HG02973 (cell line): Measurements from ENCODE around the gene RPF1.
"Not testable (repeated sequence)": the region's sequence is repeated elsewhere in the genome, so short reads cannot be mapped to it uniquely, and the experiment has no call there.

Experiments used
- ATAC-seq: cut with Tn5 transposase; IDR thresholded peaks from one replicate; pipeline ENCODE4 v1.9.1; 2021; ENCODE audit warnings: moderate library complexity; ENCODE audit not compliant: unreplicated experiment

RPF1 gene, protein sequence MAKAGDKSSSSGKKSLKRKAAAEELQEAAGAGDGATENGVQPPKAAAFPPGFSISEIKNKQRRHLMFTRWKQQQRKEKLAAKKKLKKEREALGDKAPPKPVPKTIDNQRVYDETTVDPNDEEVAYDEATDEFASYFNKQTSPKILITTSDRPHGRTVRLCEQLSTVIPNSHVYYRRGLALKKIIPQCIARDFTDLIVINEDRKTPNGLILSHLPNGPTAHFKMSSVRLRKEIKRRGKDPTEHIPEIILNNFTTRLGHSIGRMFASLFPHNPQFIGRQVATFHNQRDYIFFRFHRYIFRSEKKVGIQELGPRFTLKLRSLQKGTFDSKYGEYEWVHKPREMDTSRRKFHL

GRCh38 chr1:84478876-84479868 lies at the start of gene RPF1:
Gene RPF1 (plus strand): TSS chr1:84479266. CDS start chr1:84479282, 16 bp downstream.
- peak; percentile 91 for ATAC-seq

GRCh38 chr1:84430546-84430945 lies 48.5 kb upstream of the RPF1 start:
- no peak for ATAC-seq

DNA sequence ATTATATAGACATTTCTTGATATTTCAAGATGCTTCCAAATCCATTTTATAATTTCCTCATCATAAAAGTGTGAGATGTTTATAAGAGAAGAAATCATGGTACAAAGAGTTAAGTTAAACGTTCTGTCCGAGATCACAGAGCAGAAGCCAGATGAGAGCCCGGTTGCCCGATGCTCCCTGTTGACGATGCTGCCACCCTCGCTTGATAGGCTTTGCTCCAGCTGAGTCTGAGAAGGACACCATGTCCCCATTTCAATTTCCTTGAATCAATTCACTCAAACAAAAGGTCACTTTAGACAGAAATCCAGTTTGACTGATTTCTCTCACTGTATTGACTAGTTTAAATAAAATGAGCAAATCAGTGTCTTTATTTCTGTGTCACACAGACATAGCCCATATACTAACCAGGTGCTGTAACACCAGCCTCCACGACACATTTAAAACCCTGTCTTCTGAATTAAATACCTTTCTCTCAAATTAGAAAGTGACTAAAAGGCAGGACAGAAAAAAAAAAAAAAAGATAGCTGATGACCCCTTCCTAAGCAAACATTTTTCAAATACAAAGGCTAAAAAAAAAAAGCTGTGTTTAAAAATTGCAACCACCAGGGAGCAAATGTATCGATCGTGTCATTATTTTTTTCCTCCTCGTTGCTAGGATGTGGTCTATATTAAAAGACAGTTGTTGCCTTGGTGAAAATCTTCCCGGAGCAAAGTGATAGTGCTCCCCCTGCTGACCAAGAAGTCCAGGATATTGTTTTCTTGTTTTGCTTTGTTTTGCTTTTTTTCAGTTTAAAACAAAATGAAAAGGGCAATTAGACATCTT lies 45.6 kb upstream of the RPF1 start:
- ATAC-seq: peak; percentile 68

DNA sequence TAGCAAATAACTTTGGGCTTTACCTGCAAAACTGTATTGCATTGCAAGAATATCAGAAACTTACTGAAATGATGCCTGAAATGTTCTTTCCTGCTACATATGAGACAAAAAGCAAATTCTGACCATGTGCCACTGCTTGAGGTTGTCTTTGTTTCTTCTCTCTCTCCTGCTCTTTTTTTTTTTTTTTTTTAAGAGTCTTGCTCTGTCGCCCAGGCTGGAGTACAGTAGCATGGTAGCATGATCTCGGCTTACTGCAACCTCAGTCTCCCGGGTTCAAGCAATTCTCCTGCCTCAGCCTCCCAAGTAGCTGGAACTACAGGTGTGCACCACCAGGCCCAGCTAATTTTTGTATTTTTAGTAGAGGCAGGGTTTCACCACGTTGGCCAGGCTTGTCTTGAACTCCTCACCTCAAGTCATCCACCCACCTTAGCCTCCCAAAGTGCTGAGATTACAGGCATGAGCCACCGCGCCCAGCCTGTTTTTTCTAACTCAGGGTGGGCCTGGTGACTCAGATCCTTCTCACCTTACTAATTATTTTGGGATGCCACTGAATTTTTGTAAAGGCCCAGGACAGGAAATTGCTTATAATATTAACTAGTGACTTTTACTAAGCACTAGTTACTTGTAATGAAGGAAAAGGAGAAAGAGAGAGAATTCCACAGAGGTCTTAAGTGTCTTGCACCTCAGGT lies 44.8 kb upstream of the RPF1 start:
- no peak for ATAC-seq

DNA sequence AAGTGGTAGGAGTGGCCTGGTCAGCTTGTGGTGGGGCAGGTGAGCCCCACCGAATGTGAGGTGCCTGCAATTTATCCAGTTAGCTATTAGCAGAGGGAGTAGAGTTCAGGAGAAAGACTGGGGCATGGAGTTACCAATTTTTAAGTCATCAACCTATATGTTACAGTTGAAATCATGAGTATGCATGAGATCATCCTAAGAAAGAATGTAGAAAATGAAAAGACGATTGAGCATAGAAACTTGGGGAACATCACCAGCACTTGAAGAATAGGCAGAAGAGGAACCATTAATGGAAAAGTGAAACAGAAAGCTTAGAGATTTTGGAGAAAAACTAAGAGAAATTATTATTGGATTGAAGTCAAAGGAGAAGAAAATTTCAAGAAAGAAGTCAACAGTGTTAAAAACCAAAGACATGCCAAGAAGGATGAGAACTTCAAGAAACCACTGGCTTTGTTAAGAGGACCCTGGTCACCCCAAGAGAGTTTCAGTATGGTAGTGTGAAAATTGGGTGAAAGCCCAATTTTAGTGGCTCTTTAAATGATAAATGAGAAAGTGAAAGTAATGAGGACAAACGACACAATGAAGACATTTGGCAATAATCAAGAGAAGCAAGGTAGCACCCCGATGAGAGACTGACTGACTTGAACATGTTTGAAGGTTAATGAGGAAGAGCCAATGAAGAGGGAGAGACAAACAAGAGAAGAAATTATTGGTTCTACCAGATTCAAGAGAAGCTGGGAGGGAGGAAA lies 44.1 kb upstream of the RPF1 start:
- ATAC-seq: no peak

DNA sequence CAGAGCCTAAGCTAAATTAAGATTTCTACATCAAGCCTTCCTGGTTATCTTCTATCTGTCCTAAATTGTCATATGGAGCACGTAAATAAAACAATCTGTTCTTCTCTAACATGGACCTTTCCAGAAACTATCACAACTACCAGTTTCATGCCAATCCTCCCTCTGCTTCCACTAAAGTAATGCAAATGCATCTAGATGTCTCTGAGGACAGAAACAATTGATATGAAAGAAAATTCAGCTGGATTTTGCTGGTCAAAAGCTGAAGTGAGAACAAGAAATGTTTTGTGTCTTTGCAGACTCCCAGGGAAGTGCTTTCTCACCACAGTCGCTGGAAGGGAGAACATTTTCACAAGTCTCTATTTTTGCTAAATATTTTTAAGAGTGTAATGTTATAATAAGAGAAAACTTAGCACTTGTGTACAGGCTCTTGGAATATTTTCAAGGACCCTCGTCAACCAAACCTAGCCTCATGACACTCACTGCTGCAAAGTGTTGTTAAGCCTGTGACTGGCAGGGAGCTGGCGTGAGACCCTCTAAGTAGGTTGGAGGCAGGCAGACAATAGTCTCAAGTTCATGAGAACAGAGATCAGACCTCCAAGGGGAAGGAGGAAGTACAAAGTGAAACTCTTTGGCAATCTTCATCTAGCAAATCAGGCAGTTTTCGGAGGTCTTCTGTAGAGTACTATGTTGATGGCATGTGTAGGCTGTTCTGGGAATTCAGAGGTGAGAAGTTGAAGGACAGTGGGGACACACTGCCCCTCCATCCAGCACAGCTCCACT lies 42.0 kb upstream of the RPF1 start:
- ATAC-seq: no peak

- ATAC-seq: peak; percentile 96
Observed at GRCh38 chr1:84442256-84442655, 36.8 kb upstream of the RPF1 start.

DNA sequence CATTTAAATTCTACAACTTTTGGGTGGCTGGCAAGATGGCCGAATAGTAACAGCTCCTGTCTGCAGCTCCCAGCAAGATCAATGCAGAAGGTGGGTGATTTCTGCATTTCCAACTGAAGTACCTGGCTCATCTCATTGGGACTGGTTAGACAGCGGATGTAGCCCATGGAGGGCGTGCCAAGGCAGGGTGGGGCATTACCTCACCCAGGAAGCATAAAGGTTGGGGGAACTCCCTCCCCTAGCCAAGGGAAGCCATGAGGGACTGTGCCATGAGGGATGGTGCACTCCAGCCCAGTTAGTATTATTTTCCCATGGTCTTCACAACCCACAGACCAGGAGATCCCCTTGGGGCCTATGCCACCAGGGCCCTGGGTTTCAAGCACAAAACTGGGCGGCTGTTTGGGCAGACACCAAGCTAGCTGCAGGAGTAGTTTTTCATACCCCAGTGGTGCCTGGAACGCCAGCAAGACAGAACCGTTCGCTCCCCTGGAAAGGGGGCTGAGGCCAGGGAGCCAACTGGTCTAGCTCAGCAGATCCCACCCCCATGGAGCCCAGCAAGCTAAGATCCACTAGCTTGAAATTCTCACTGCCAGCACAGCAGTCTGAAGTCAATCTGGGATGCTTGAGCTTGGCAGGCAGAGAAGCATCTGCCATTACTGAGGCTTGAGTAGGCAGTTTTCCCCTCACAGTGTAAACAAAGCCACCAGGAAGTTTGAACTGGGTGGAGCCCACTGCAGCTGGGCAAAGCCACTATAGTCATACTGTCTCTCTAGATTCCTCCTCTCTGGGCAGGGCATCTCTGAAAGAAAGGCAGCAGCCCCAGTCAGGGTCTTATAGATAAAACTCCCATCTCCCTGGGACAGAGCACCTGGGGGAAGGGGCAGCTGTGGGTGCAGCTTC lies 36.1 kb upstream of the RPF1 start:
- not testable (repeated sequence) for ATAC-seq

- not testable (repeated sequence) for ATAC-seq
Observed at GRCh38 chr1:84448704-84449103, 30.4 kb upstream of the RPF1 start.

- ATAC-seq: no peak
Observed at GRCh38 chr1:84450910-84451309, 28.2 kb upstream of the RPF1 start.

DNA sequence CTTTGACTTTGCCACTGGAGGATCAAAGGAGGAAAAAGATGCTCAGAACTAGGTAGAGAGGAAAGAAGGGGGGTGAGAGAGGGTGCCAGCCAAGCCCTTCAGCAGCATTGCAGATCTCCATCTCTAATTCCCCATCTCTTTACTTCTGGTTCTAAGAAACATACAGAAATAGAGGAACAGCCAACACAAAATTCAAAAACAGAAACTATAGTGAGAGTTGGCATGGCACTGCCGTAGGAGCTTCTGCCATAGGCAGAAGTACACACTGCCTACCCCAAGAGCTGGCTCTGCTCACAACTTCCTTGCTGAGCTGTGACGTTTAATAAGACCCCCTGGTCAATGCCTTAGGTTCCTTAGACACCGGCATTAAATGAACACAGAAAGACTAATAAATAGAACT lies 26.6 kb upstream of the RPF1 start:
- ATAC-seq: no peak

GRCh38 chr1:84462118-84462517 lies 16.9 kb upstream of the RPF1 start:
- ATAC-seq: no peak

DNA sequence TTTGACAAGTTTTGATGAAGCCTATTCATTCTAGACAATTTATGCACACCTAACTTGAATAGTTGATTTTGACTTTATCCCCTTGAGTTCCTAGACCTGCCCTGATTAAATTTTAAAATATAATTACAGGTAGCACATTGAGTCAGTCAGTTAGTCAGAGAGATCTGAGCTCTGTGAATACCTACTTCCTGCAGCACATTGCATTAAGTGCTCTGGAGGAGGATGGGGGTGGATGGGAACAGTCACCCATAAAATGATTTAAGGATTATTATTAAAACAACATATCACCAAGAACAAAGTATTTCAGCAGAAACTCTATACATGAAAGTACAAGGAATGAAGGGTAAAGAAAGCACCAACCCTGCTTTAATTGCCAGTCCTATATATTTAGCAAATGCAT lies 11.8 kb upstream of the RPF1 start:
- ATAC-seq: no peak

DNA sequence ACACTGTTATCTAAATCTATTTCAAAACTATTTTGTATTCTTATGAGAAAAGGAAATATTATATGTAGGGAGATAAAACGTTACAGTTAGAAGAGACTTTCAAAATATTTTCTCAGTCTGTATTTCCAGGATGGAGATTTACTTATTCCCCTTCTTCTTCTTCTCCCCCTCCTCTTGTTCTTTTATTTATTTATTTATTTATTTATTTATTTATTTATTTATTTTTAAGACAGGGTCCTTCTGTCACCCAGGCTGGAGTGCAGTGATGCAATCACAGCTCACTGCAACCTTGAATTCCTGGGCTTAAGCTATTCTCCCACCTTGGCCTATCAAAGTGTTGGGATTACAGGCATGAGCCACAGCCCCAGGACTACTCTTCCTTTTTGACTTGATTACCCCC lies 2.8 kb upstream of the RPF1 start:
- ATAC-seq: no peak

DNA sequence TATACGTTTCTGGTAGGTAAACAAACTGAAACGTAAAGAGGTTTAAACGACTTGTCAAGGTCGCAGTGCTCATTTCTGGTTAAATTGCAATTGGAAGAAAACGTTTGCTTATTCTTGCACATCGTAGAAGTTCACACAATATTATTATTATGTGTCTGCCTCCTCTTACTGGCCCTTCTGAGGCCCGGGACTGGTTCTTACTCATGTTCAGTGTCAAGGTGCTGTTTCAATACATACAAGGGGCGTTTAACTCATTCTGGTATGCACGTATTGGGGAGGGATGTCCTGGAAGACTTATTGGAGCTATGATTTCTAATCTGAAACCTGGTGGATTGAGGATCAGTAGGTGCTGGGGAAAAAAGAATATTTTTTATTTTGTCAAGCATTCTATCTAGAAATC lies 932 bp downstream of the RPF1 start:
- no peak for ATAC-seq

DNA sequence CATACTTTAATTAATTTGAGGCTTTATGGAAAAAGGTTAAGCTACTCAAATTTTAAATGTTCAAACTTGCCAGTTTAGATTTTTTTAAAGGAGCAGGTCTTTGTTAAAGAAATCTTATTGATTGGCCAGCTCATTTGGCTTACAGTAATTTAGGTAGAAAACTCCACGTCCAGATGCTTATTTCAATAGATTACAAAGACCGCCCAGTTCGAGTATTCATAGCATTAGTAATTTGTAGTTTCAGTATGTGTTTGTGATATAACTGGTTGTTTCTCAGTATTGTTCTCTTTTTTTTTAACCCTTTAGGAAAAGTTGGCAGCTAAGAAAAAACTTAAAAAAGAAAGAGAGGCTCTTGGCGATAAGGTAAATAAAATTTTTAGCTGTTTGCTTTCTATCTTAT lies 1.6 kb downstream of the RPF1 start:
- peak; percentile 47 for ATAC-seq

- no peak for ATAC-seq
Observed at GRCh38 chr1:84481317-84481716, 2.3 kb downstream of the RPF1 start.

DNA sequence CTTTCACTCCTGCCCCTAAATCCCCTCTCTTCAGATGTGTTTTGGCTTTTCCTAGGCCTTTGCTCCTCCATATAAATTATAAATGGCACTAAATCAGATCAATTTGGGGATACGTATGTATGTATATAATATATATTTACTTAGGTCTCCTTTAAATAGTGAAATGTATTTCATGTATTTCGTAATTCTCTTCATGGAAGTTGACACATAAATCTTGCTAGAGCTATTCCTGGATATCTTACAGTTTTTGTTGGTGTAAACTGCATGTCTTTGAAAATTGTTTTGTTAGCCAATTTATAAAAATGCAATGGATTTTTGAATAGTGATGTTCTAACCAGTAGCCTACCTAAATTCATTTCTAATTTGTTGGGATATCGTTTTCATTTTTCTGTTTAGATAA lies 9.0 kb downstream of the RPF1 start:
- ATAC-seq: no peak
